ENCODE results near the gene LMO3.

DNA sequence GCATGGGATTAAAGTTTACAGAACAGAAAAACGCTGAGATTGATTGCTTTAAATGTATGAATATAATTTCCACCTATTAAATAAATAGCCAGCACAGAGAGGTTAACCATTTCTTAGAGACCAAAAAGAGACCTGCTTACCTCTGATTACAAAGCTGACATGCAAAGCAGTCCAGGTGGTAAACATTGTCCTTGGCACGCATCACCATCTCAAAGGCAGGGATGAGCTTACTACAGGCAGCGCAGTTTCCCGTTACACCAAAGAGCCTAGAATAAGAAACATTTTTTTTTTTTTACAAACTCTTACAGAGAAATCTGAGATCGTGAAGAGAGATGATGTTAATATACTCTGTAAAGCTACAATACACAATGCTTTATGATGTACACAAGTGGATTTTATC is 45.7 kb downstream of the LMO3 start:
- TF ChIP-seq SUZ12 (IDR thresholded peaks at IDR 0.05) (no peak), ELF4 (IDR thresholded peaks at IDR 0.05) (no peak), TARDBP (IDR thresholded peaks at IDR 0.05) (no peak), L3MBTL2 (conservative IDR thresholded peaks at IDR 0.05) (no peak), ZNF384 (IDR thresholded peaks at IDR 0.05) (no peak)
- TF ChIP-seq, protein P1, sequence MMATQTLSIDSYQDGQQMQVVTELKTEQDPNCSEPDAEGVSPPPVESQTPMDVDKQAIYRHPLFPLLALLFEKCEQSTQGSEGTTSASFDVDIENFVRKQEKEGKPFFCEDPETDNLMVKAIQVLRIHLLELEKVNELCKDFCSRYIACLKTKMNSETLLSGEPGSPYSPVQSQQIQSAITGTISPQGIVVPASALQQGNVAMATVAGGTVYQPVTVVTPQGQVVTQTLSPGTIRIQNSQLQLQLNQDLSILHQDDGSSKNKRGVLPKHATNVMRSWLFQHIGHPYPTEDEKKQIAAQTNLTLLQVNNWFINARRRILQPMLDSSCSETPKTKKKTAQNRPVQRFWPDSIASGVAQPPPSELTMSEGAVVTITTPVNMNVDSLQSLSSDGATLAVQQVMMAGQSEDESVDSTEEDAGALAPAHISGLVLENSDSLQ (IDR thresholded peaks at IDR 0.05) = no peak
